DOHH2 (cell line): ENCODE results near the gene SLC8B1.

Source experiments
- H3F3A ChIP-seq: fragments of 200-600 bp; sonication (generic), shearing (Covaris generic); 2 replicates; pipeline ENCODE4 v1.6.0; 2016; ENCODE audit warnings: antibody characterized with exemption, mild to moderate bottlenecking; ENCODE audit not compliant: control insufficient read depth, insufficient read depth
- H3K27ac ChIP-seq: fragments of 200-600 bp; sonication (generic); 2 replicates; pipeline ENCODE4 v1.5.1; 2014; ENCODE audit warnings: low read depth, mild to moderate bottlenecking, low read length, moderate library complexity
- H3K27me3 ChIP-seq: fragments of 200-600 bp; sonication (generic); 2 replicates; pipeline ENCODE4 v1.6.1; 2014; ENCODE audit warnings: mild to moderate bottlenecking, low read length, mixed read lengths; ENCODE audit not compliant: control insufficient read depth
- H3K36me3 ChIP-seq: fragments of 200-600 bp; sonication (generic); 2 replicates; pipeline ENCODE4 v1.6.1; 2014; ENCODE audit warnings: mild to moderate bottlenecking, low read length, moderate library complexity, mixed read lengths; ENCODE audit not compliant: control insufficient read depth
- H3K4me1 ChIP-seq: fragments of 200-600 bp; sonication (generic); 2 replicates; pipeline ENCODE4 v1.6.1; 2014; ENCODE audit warnings: mild to moderate bottlenecking, low read length, mixed read lengths; ENCODE audit not compliant: control insufficient read depth
- H3K4me2 ChIP-seq: fragments of 200-600 bp; sonication (generic); 2 replicates; pipeline ENCODE4 v1.6.0; 2014; ENCODE audit warnings: mild to moderate bottlenecking, low read length, moderate library complexity
- H3K4me3 ChIP-seq: fragments of 200-600 bp; sonication (generic); 2 replicates; pipeline ENCODE4 v1.5.1; 2014; ENCODE audit warnings: mild to moderate bottlenecking, low read length, mixed read lengths
- H3K79me2 ChIP-seq: fragments of 200-600 bp; sonication (generic); 2 replicates; pipeline ENCODE4 v1.6.1; 2014; ENCODE audit warnings: mild to moderate bottlenecking, low read length, mixed read lengths; ENCODE audit not compliant: control insufficient read depth
- H3K9me2 ChIP-seq: fragments of 200-600 bp; sonication (generic); replicated peaks from 2 replicates; pipeline ENCODE4 v1.6.1; 2014; ENCODE audit warnings: mild to moderate bottlenecking, low read length, mixed read lengths; ENCODE audit not compliant: control insufficient read depth
- H3K9me3 ChIP-seq: fragments of 200-600 bp; sonication (generic); 2 replicates; pipeline ENCODE4 v1.6.1; 2014; ENCODE audit warnings: antibody characterized with exemption, low read length, mixed read lengths; ENCODE audit not compliant: control insufficient read depth, insufficient read depth
- H4K20me1 ChIP-seq: fragments of 200-600 bp; sonication (generic); 2 replicates; pipeline ENCODE4 v1.6.0; 2014; ENCODE audit warnings: low read depth, mild to moderate bottlenecking, antibody characterized with exemption, low read length, moderate library complexity; ENCODE audit not compliant: control insufficient read depth, insufficient read depth
- CTCF ChIP-seq: fragments of 200-600 bp; sonication (generic); IDR thresholded peaks from one replicate; pipeline ENCODE4 v1.5.1; 2014; ENCODE audit warnings: antibody characterized with exemption, mild to moderate bottlenecking, low read depth, low read length; ENCODE audit not compliant: poor library complexity, severe bottlenecking
- EZH2phosphoT487 ChIP-seq: fragments of 200-600 bp; sonication (generic); IDR thresholded peaks from 2 replicates; pipeline ENCODE4 v1.6.1; 2017; ENCODE audit warnings: borderline replicate concordance, mild to moderate bottlenecking, antibody characterized with exemption, low read length, moderate library complexity, mixed read lengths

Gene SLC8B1

GRCh38 chr12:113286712-113287111 lies 48.2 kb downstream of the SLC8B1 start:
- no peak overlapping the region for H3K4me3 ChIP-seq
- H3K4me2 ChIP-seq: no peak overlapping the region
- H3K36me3 ChIP-seq: peaks cover 89% of the 10 kb centered on the region
- no peaks in the 10 kb centered on the region for H3F3A ChIP-seq
- no peak overlapping the region for H3K27ac ChIP-seq
- H3K9me2 ChIP-seq: no peaks in the 10 kb centered on the region
- H3K4me1 ChIP-seq: no peaks in the 10 kb centered on the region
- no peak for TF ChIP-seq EZH2phosphoT487
- TF ChIP-seq CTCF: no peak
- H3K79me2 ChIP-seq: no peaks in the 10 kb centered on the region
- H3K9me3 ChIP-seq: no peaks in the 10 kb centered on the region
- H3K27me3 ChIP-seq: no peaks in the 10 kb centered on the region
- H4K20me1 ChIP-seq: no peaks in the 10 kb centered on the region

GRCh38 chr12:113285679-113286610 lies 49.0 kb downstream of the SLC8B1 start:
- Histone ChIP-seq H3K27ac (no peak overlapping the region), H3K36me3 (peaks cover 89% of the 10 kb centered on the region), H3F3A (no peaks in the 10 kb centered on the region), H3K79me2 (no peaks in the 10 kb centered on the region), H3K4me3 (no peak overlapping the region), H3K27me3 (no peaks in the 10 kb centered on the region), H3K9me2 (no peaks in the 10 kb centered on the region), H3K4me2 (no peak overlapping the region), H3K9me3 (no peaks in the 10 kb centered on the region), H3K4me1 (no peaks in the 10 kb centered on the region), H4K20me1 (no peaks in the 10 kb centered on the region)
- TF ChIP-seq EZH2phosphoT487 (no peak), CTCF (no peak)

- peaks cover 88% of the 10 kb centered on the region for H3K36me3 ChIP-seq
- no peaks in the 10 kb centered on the region for H3K9me3 ChIP-seq
- no peaks in the 10 kb centered on the region for H4K20me1 ChIP-seq
- no peaks in the 10 kb centered on the region for H3K4me1 ChIP-seq
- TF ChIP-seq CTCF: no peak
- no peak for TF ChIP-seq EZH2phosphoT487
- H3K4me2 ChIP-seq: no peak overlapping the region
- H3K27me3 ChIP-seq: no peaks in the 10 kb centered on the region
- H3F3A ChIP-seq: no peaks in the 10 kb centered on the region
- H3K79me2 ChIP-seq: no peaks in the 10 kb centered on the region
- no peak overlapping the region for H3K27ac ChIP-seq
- no peaks in the 10 kb centered on the region for H3K9me2 ChIP-seq
- no peak overlapping the region for H3K4me3 ChIP-seq
Observed at GRCh38 chr12:113284751-113285150, 50.2 kb downstream of the SLC8B1 start.
